HG03280 (cell line): ENCODE measurements around the gene CITED4.
"Not testable (repeated sequence)": the region's sequence is repeated elsewhere in the genome, so short reads cannot be mapped to it uniquely, and the experiment has no call there.

Source experiments
- ATAC-seq: cut with Tn5 transposase; IDR thresholded peaks from one replicate; pipeline ENCODE4 v1.9.1; 2021; ENCODE audit warnings: mild to moderate bottlenecking, moderate library complexity; ENCODE audit not compliant: unreplicated experiment

CITED4 gene, protein sequence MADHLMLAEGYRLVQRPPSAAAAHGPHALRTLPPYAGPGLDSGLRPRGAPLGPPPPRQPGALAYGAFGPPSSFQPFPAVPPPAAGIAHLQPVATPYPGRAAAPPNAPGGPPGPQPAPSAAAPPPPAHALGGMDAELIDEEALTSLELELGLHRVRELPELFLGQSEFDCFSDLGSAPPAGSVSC

DNA sequence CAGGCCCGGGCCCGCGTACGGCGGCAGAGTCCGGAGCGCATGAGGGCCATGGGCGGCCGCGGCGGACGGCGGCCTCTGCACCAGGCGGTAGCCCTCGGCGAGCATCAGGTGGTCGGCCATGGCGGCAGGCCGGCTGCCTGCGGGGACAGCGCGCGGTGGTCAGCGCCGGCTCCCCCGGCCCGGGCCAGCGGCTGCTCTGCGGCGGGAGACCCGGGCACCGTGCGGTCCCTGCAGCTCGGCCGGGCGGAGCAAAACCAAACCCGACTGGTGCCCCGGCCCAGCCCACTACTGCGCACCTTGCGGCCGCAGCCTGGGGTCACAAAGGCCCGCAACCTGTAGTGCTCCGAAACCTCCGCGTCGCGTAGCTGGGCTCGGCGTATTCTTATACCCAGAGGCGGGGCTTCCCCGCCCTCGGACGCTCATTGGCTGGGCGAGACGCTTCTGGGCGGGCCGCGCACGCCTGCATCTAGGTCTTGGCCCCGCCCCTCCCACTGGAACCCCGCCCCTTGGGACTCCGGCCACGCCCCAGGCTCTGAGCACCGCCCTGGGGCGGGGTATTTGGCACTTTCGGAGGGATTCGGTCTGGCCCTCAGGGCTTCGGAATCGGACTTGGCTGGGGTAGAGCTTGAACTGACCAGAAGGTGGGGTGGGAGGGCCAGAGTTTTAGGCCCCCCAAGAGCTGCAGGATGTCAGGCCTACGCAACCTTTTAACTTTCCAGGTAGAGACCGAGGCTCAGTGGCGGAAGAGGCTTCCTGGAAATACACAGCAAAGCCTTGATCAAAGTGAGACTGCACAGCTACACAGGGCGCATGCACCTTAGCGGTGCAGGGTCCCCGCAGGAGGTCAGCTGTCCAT lies at the start of gene CITED4:
Gene CITED4 (minus strand): TSS at position 356 of the 856 bp plus-strand sequence. CDS start 236 bp downstream, at position 120.
- peak; percentile 97 for ATAC-seq

DNA sequence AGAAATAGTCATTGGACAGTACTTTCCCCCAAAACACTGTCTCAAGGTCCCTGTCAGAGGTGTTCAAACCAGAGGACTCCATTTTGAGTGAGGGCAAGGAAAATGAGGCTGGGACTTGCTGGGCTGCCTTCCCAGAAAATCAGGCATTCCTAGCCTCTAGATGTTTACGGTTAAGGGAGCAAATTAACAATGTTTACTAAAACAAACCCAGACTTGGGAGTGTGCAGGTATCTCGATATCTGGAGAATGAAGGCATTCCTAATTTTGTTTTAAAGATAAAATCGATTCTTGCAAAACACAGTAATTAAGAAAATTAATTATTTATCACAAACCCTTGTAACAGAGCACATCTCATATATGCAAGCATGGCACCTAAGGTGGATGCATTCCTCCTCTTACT lies 48.9 kb upstream of the CITED4 start:
- no peak for ATAC-seq

- ATAC-seq = no peak
Measured at GRCh38 chr1:40909281-40909680, 47.1 kb upstream of the CITED4 start.

DNA sequence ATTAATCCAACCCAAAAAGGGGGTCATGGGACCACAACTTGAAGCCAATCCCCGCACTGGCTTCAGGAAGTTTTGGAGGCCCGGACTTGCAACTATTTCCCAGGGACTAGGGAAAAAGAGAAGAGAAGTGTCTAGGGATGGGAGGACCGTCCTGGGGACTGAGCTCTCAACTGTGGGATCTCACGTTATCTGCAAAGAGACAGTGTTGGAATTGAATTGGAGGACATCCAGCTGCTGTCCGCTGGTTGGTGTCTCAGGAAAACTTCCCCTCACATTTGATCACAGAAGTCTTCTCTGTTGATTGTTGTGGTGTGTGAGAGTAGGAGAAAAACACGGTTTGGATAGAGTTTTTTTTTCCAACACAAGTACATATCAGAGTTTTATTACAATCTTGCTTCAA lies 46.2 kb upstream of the CITED4 start:
- ATAC-seq = no peak

DNA sequence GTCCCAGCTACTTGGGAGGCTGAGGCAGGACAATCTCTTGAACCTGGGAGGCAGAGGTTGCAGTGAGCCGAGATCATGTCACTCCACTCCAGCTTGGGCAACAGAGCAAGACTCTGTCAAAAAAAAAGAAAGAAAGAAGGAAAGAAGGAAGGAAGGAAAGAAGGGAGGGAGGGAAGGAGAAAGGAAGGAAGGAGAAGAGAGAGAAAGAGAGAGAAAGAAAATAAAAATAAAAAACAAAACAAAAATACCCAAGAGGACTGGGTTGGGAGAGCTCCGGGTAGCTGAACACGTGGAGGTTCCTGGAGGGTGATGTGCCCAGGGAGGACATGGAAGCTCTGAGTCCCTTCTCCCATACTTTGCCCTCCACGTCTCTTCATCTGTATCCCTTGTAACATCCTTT lies 45.7 kb upstream of the CITED4 start:
- no peak for ATAC-seq

- ATAC-seq = no peak
Measured at GRCh38 chr1:40906781-40907400, 44.7 kb upstream of the CITED4 start.

GRCh38 chr1:40905061-40905460 lies 42.9 kb upstream of the CITED4 start:
- ATAC-seq = no peak

DNA sequence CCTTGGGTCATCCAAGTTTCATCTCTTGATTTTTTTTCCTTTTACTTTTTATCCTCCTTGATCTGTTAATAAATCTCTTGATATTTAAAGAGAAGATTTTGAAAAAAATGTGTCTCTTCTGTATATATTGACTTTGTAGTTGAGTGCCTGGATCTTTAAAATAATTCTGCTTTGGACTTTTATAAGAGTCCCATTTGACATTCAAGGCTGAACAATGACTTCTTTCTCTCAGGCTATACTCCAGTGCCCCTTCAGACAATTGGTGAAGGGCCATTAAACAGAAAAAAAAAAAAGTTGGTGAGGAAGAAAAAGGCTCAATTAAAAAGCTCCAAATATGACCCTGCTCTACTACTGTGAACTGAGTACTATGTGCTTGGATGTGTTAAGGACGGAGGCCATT lies 40.9 kb upstream of the CITED4 start:
- no peak for ATAC-seq

DNA sequence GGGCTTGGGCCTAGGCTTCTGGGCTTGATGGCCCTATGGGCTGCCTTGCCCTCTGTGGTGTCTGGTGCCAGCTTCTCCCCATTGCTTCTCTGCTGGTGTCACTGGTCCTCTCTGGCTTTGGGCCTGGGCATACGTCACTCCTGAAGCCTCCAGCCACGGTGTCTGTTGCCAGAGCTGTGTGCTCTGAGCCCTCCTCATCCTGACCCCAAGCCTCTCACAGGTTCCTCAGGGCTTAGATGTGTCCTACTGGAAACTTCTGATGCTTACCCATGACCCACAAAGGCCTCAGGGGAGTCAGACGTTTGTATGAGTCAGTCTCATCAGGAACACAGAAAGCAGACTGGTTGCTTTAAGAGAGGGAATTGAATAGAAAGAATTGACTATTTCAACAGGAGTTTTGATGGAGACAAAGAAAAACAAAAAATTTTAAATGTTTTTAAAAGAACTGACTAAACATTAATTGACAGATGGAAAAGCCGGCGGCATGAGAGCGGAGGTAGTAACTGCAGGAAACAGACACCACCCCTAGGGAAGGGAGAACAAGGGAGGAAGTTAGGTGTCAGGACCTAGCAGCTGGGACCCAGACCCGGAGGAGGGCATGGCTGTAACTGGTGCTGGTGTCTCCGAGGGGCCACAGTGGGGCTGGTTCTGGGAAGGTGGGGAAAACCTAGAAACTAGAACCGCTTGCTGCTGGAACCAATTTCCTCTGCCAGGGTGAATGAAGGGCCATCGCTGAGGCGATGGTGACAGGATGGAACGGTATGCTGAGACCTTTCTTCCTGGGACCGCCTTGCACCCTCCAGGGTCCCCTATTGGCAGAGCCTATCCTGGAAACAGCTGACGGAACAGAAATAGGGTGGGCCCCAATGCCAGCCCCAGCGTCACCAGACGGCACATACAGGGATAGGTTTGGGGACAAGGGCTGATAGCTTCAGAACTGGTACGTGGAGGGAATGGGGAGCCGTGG lies 40.0 kb upstream of the CITED4 start:
- ATAC-seq = no peak

DNA sequence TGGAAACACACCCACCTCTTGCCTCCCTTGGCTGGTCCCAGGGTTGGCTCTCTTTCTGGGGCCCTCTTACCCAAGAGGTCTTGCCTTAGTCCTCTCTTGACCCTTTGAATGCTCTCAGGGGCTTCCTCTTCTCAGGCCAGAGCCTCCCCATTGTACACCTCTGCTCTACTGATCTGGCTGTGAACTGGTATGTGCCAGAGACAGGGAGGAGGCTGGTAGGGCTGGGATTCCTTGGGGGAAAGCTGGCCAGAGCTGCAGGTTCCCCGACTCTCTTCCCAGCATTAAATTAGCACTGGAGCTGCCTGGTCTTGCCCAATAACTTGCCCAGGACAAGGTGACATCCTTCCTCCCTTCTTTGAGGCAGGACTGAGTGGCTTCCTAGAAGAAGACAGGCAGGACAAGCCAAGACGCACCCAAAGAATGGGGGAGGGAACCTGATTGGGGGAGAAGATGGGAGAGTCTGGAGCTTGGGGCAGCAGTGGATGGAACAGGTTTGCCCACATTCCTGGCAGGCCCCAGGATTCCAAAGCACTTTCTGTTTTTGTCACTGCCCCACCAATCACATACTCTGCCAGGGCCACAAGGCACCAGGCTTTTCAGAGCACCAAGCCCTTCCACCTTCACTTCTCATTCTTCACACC lies 37.2 kb upstream of the CITED4 start:
- no peak for ATAC-seq

DNA sequence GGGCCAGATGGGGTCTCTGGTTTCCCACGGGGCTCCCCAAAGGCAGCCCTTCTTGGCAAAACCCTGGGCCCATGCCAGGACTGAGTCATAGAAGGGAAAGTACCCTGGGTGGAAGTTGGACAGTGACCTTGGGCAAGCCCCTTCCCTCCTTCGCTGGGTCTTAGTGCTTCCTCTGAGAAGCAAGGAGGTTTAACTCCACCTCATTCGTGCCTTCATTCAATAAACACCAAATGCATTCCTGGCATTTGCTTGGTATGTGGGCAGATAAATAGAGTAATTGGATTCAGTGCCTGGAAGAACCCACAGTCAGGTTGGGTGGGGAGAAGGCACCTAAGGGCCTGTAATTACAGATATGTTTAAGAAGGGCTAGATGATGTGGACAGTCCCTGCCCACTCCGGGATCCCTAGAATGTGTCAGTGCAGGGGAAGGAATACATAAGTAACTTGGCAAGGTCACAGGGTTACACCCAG lies 36.3 kb upstream of the CITED4 start:
- no peak for ATAC-seq

DNA sequence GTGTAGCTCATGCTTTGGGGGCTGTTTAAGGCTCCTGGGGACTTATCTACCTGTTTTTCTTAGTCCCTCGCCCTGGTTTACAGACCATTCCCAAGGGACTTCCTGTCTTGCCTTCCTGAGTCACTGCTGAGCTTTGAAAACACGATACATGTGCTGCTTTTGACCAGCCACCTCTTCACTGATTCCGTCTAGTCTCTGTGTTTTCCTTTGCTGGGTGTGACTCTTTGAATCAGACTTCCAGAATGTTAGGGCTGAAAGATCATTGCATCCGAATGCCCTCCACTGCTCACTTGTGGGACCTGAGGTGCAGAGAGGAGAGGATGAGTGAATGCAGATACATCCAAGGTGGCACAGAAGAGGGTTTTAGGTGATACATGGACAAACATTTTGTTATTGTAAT lies 35.4 kb upstream of the CITED4 start:
- ATAC-seq = no peak

GRCh38 chr1:40896482-40896881 lies 34.3 kb upstream of the CITED4 start:
- ATAC-seq = no peak

DNA sequence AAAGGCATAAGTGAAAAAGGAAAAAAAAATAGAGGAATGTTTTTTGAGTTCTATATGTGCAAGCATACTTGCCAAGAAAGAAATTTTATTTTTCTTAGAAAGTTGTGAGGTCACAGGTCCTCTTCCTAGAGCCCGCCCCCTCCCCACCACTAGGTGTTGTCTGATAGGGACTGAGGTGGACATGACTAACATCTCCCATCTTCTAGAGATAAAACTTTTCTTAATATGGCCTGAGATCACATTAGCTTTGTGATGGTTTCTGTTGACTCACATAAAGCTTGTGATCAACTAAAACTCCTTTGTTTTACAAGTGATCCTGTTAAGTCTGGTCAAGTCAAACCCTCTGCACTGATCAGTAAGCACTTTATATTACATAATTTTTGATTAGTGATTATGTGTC lies 33.4 kb upstream of the CITED4 start:
- no peak for ATAC-seq

- not testable (repeated sequence) for ATAC-seq
Measured at GRCh38 chr1:40894858-40895257, 32.7 kb upstream of the CITED4 start.

DNA sequence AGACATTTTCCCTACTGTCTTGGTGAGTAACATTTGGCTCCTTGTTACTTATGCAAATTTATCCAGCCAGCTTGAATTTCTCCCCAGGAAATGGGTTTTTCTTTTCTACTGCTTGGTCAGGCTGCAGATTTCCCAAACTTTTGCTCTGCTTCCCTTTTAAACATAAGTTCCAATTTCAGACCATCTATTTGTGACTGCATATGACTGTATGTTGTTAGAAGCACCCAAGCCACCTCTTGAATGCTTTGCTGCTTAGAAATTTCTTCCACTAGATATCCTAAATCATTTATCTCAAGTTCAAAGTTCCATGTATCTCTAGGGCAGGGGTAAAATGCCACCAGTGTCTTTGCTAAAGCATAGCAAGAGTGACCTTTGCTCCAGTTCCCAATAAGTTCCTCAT lies 32.3 kb upstream of the CITED4 start:
- no peak for ATAC-seq

GRCh38 chr1:40893946-40894345 lies 31.8 kb upstream of the CITED4 start:
- no peak for ATAC-seq

- ATAC-seq = no peak
Measured at GRCh38 chr1:40892354-40892753, 30.2 kb upstream of the CITED4 start.

DNA sequence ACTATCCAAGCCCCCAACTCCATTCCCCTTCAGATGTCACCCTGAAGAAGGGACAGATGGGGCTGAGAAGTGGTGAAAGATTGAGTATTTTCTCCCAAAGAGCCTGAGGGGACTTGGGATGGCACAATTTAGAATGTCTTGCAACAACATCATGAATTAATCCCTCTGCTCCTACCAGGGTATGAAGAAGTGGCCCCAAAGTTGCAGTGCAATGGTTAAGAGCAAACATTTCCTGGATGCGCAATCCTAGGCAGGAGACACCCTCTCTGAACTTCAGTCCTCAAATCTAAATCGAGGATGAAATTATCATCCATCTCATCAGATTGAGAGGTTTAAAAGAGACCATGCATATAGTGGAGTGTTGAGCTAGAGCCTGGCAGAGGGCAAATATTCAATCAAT lies 28.6 kb upstream of the CITED4 start:
- ATAC-seq = no peak

- no peak for ATAC-seq
Measured at GRCh38 chr1:40887652-40888051, 25.5 kb upstream of the CITED4 start.
